22Rv1 (cell line): ENCODE data around the gene UBA1.

Experiments
- H3K27ac ChIP-seq: fragments of 450-650 bp; 2 replicates; pipeline ENCODE4 v1.5.1; 2017
- CTCF ChIP-seq: fragments of 450-650 bp; IDR thresholded peaks from 2 replicates; pipeline ENCODE4 v1.5.1; 2017; ENCODE audit warnings: mild to moderate bottlenecking
- ZFX ChIP-seq: fragments of 450-650 bp; IDR thresholded peaks from 2 replicates; pipeline ENCODE4 v1.6.1; 2017; ENCODE audit warnings: antibody characterized with exemption, borderline replicate concordance

Gene UBA1

GRCh38 chrX:47146936-47147859 lies 46.4 kb upstream of the UBA1 start:
- TF ChIP-seq CTCF (no peak), ZFX (no peak)
- H3K27ac ChIP-seq, result no peak overlapping the region

GRCh38 chrX:47148946-47149345 lies 44.7 kb upstream of the UBA1 start:
- TF ChIP-seq ZFX, result no peak
- TF ChIP-seq CTCF, result no peak
- no peak overlapping the region for H3K27ac ChIP-seq

- TF ChIP-seq CTCF, result no peak
- no peak for TF ChIP-seq ZFX
- peak overlapping the region; percentile 57 for H3K27ac ChIP-seq
Measured at GRCh38 chrX:47151435-47151834, 42.2 kb upstream of the UBA1 start.

GRCh38 chrX:47156611-47157520 lies 36.8 kb upstream of the UBA1 start:
- H3K27ac ChIP-seq, result no peak overlapping the region
- TF ChIP-seq CTCF, result no peak
- no peak for TF ChIP-seq ZFX

GRCh38 chrX:47158131-47158530 lies 35.5 kb upstream of the UBA1 start:
- no peak overlapping the region for H3K27ac ChIP-seq
- TF ChIP-seq ZFX, result no peak
- no peak for TF ChIP-seq CTCF

GRCh38 chrX:47158781-47159180 lies 34.8 kb upstream of the UBA1 start:
- no peak overlapping the region for H3K27ac ChIP-seq
- TF ChIP-seq CTCF, result no peak
- TF ChIP-seq ZFX, result no peak
